GM23338 (cell line): ENCODE measurements around the gene SAAL1. TPM values are rescaled to one million over a fixed set of nuclear protein-coding genes. Genes with fewer than 3 reads are reported as not detected.

ENCODE experiments used
- ATAC-seq: fragments of 200-7000 bp; cut with Tn5 transposase; 3 replicates; pipeline ENCODE4 v1.9.1; 2020
- DNase-seq: peaks from one replicate; pipeline ENCODE4 v3.0.0-alpha.2; 2015; ENCODE audit warnings: low spot score
- H2AFZ ChIP-seq: fragments of 200-600 bp; sonication (generic); 2 replicates; pipeline ENCODE4 v1.8.0; 2016; ENCODE audit warnings: antibody characterized with exemption, mild to moderate bottlenecking, moderate library complexity
- H3F3A ChIP-seq: fragments of 200-600 bp; sonication (generic); replicated peaks from 2 replicates; pipeline ENCODE4 v1.8.0; 2017; ENCODE audit warnings: antibody characterized with exemption, mixed run types, low read depth
- H3K27ac ChIP-seq: fragments of 200-600 bp; sonication (generic); 2 replicates; pipeline ENCODE4 v1.6.1; 2016; ENCODE audit warnings: low read depth
- H3K27me3 ChIP-seq: fragments of 200-600 bp; sonication (generic); 2 replicates; pipeline ENCODE4 v1.8.0; 2016; ENCODE audit warnings: mild to moderate bottlenecking, mixed run types, moderate library complexity; ENCODE audit not compliant: insufficient read depth
- H3K36me3 ChIP-seq: fragments of 200-600 bp; sonication (generic); 2 replicates; pipeline ENCODE4 v1.8.0; 2016; ENCODE audit warnings: mild to moderate bottlenecking; ENCODE audit not compliant: insufficient read depth
- H3K4me1 ChIP-seq: fragments of 200-600 bp; sonication (generic); 2 replicates; pipeline ENCODE4 v1.8.0; 2016; ENCODE audit warnings: mild to moderate bottlenecking, moderate library complexity; ENCODE audit not compliant: insufficient read depth
- H3K4me2 ChIP-seq: fragments of 200-600 bp; sonication (generic); 2 replicates; pipeline ENCODE4 v1.7.1; 2017; ENCODE audit warnings: mixed run types
- H3K4me3 ChIP-seq: fragments of 200-600 bp; sonication (generic); 2 replicates; pipeline ENCODE4 v1.6.1; 2016; ENCODE audit warnings: mixed run types
- H3K79me2 ChIP-seq: fragments of 200-600 bp; sonication (generic); replicated peaks from 2 replicates; pipeline ENCODE4 v1.8.0; 2017; ENCODE audit warnings: mild to moderate bottlenecking; ENCODE audit not compliant: insufficient read depth
- H3K9me2 ChIP-seq: fragments of 200-600 bp; sonication (generic); 2 replicates; pipeline ENCODE4 v1.8.0; 2017; ENCODE audit not compliant: insufficient read depth
- H4K20me1 ChIP-seq: fragments of 200-600 bp; sonication (generic); replicated peaks from 2 replicates; pipeline ENCODE4 v1.8.0; 2017; ENCODE audit warnings: mild to moderate bottlenecking; ENCODE audit not compliant: insufficient read depth
- H3K27ac Mint-ChIP-seq: 2 replicates; pipeline ENCODE4 v1.8.0; 2020; ENCODE audit warnings: inconsistent platforms, mild to moderate bottlenecking, moderate library complexity, mixed read lengths
- H3K27me3 Mint-ChIP-seq: 3 replicates; pipeline ENCODE4 v1.8.0; 2022; ENCODE audit warnings: low read depth, mild to moderate bottlenecking, moderate library complexity, mixed read lengths, inconsistent platforms; ENCODE audit not compliant: insufficient read depth, poor library complexity
- H3K36me3 Mint-ChIP-seq: 3 replicates; pipeline ENCODE4 v1.8.0; 2021; ENCODE audit warnings: low read depth, mild to moderate bottlenecking, inconsistent platforms, moderate library complexity, mixed read lengths
- H3K4me1 Mint-ChIP-seq: 3 replicates; pipeline ENCODE4 v1.8.0; 2020; ENCODE audit warnings: mild to moderate bottlenecking, inconsistent platforms, mixed read lengths
- H3K4me3 Mint-ChIP-seq: 3 replicates; pipeline ENCODE4 v1.8.0; 2021; ENCODE audit warnings: moderate library complexity, mild to moderate bottlenecking, inconsistent platforms, mixed read lengths
- H3K9me3 Mint-ChIP-seq: 3 replicates; pipeline ENCODE4 v1.8.0; 2020; ENCODE audit warnings: moderate library complexity, mild to moderate bottlenecking, inconsistent platforms, mixed read lengths
- CREB1 ChIP-seq: fragments of 250-450 bp; sonication (Bioruptor Pico); IDR thresholded peaks from 2 replicates; pipeline ENCODE4 v1.5.0; 2020; ENCODE audit warnings: low read depth, mild to moderate bottlenecking, moderate library complexity
- EZH2 ChIP-seq: fragments of 200-600 bp; sonication (generic); IDR thresholded peaks from one replicate; pipeline ENCODE4 v1.8.0; 2017; ENCODE audit warnings: antibody characterized with exemption, mild to moderate bottlenecking, low read depth; ENCODE audit not compliant: unreplicated experiment
- EZH2phosphoT487 ChIP-seq: fragments of 200-600 bp; sonication (generic); IDR thresholded peaks from one replicate; pipeline ENCODE4 v1.8.1; 2018; ENCODE audit warnings: antibody characterized with exemption; ENCODE audit not compliant: unreplicated experiment
- JUNB ChIP-seq: IDR thresholded peaks from one replicate; pipeline ENCODE4 v1.6.1; 2016; ENCODE audit warnings: antibody characterized with exemption; ENCODE audit not compliant: unreplicated experiment
- NANOG ChIP-seq: IDR thresholded peaks from 2 replicates; pipeline ENCODE4 v1.6.1; 2016; ENCODE audit warnings: antibody characterized with exemption, borderline replicate concordance
- POLR2AphosphoS5 ChIP-seq: IDR thresholded peaks from 2 replicates; pipeline ENCODE4 v1.6.1; 2016; ENCODE audit warnings: antibody characterized with exemption, low read depth
- STAT1 ChIP-seq: IDR thresholded peaks from one replicate; pipeline ENCODE4 v1.6.1; 2016; ENCODE audit warnings: antibody characterized with exemption; ENCODE audit not compliant: unreplicated experiment
- ZNF114 ChIP-seq: fragments of 250-450 bp; sonication (Bioruptor Pico); IDR thresholded peaks from 2 replicates; pipeline ENCODE4 v1.5.0; 2020; ENCODE audit warnings: mild to moderate bottlenecking, moderate library complexity
- ZNF331 ChIP-seq: fragments of 250-450 bp; sonication (Bioruptor Pico); IDR thresholded peaks from 2 replicates; pipeline ENCODE4 v1.5.0; 2020; ENCODE audit warnings: low read depth, mild to moderate bottlenecking, moderate library complexity
- polyA plus RNA-seq: library from polyadenylated mRNA; unstranded; fragments of >200 nt; fragmentation: Nextera tagmentation; extraction: Ambion mirVana; gene quantifications from 2 replicates; pipeline ENCODE4 v1.2.1, GENCODE V29; 2016
- total RNA-seq: library from RNA; depleted of rRNA; stranded (reverse); fragments of >200 nt; shearing (Covaris generic); gene quantifications from 2 replicates; pipeline ENCODE4 v1.2.3, GENCODE V29; 2014
- TF ChIP-seq, protein P1 (sequence below), 2 experiments: fragments of 200-600 bp in 1 of 2; sonication (generic) in 1 of 2; conservative IDR thresholded peaks; 2 replicates each; pipeline versions ENCODE4 v1.5.1 to v1.6.1; 2016 to 2017; ENCODE audit warnings: antibody characterized with exemption in 2 of 2, low read depth in 2 of 2, mild to moderate bottlenecking in 2 of 2, moderate library complexity in 1 of 2
- TF ChIP-seq, protein P2 (sequence below): IDR thresholded peaks from one replicate; pipeline ENCODE4 v1.6.1; 2018; ENCODE audit warnings: antibody characterized with exemption; ENCODE audit not compliant: unreplicated experiment
- TF ChIP-seq, protein P3 (sequence below): IDR thresholded peaks from 2 replicates; pipeline ENCODE4 v1.6.1; 2016; ENCODE audit warnings: antibody characterized with exemption

SAAL1 gene
- total and polyA plus RNA-seq, 2 experiments from 2014 or later: 45.9 to 61.0 TPM

DNA sequence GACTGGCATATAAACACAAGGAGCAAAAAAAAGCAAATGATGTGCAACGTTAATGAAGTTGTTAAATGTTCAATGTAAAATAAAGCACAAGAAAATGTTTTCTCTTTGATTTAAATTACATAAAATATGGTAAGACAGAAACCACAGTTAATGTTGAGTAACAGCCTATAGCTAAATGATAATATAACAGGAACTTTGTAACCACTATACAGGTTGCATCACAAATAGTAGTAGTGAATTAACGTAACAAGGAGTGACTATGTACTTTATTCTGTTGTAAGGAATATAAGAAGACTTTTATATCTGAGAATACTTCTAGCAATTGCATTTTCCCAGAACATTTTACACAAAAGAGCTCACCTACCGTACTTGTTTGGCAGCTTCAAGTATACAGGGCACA, 16.9 kb downstream of the SAAL1 start:
- peaks cover 24% of the 10 kb centered on the region for H3K36me3 ChIP-seq
- H3K4me1 Mint-ChIP-seq: peaks cover 5% of the 10 kb centered on the region; the same call in 2 of the 3 replicates
- H3K4me3 ChIP-seq: no peak overlapping the region
- no peaks in the 10 kb centered on the region; the same call in 1 of the 2 replicates for H3K79me2 ChIP-seq
- TF ChIP-seq POLR2AphosphoS5 (no peak), ZNF331 (CRISPR knock-in tag) (no peak), CREB1 (CRISPR knock-in tag) (no peak), JUNB (no peak), EZH2phosphoT487 (no peak), ZNF114 (no peak), EZH2 (no peak)
- TF ChIP-seq, protein P1, sequence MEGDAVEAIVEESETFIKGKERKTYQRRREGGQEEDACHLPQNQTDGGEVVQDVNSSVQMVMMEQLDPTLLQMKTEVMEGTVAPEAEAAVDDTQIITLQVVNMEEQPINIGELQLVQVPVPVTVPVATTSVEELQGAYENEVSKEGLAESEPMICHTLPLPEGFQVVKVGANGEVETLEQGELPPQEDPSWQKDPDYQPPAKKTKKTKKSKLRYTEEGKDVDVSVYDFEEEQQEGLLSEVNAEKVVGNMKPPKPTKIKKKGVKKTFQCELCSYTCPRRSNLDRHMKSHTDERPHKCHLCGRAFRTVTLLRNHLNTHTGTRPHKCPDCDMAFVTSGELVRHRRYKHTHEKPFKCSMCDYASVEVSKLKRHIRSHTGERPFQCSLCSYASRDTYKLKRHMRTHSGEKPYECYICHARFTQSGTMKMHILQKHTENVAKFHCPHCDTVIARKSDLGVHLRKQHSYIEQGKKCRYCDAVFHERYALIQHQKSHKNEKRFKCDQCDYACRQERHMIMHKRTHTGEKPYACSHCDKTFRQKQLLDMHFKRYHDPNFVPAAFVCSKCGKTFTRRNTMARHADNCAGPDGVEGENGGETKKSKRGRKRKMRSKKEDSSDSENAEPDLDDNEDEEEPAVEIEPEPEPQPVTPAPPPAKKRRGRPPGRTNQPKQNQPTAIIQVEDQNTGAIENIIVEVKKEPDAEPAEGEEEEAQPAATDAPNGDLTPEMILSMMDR (conservative IDR thresholded peaks at IDR 0.05; ENCODE audit: low read depth in 2 of 2): no peak
- H3K4me1 ChIP-seq: no peaks in the 10 kb centered on the region
- H3K9me2 ChIP-seq: no peaks in the 10 kb centered on the region
- ATAC-seq (no peak), DNase-seq (no peak)
- 0 out of 2 replicates have a peak, but pooled peaks cover 5% of the 10 kb centered on the region for H4K20me1 ChIP-seq
- H3K4me3 Mint-ChIP-seq: no peak overlapping the region
- H3K36me3 Mint-ChIP-seq: peaks cover 75% of the 10 kb centered on the region
- H3K27me3 ChIP-seq: no peaks in the 10 kb centered on the region
- H2AFZ ChIP-seq: no peak overlapping the region
- no peaks in the 10 kb centered on the region for H3F3A ChIP-seq
- no peaks in the 10 kb centered on the region for H3K9me3 Mint-ChIP-seq
- H3K4me2 ChIP-seq: no peak overlapping the region
- no peak overlapping the region for H3K27ac ChIP-seq
- 0 out of 2 replicates have a peak overlapping the region, but pooled peaks have one; percentile 6 for H3K27ac Mint-ChIP-seq
- no peaks in the 10 kb centered on the region for H3K27me3 Mint-ChIP-seq

DNA sequence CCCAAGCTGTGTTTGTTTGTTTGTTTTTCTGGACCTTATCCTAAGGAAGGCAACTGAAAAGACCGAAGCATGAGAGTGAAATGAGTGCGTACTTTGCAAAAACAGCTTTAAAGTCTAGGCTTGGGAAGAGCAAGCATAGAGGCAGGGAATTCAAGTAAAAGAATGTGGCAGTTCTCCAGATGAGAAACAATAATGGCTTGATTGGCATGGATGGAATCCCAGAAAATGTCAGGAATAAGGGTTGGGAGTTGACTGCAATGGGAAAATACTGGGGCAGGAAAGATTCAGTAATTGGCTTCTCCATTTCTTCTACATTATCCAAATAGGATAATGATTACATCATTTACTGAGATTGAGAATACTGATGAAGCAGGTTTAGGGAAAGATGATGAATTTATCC, 17.5 kb downstream of the SAAL1 start:
- Histone ChIP-seq H4K20me1 (0 out of 2 replicates have a peak, but pooled peaks cover 5% of the 10 kb centered on the region), H3K4me3 (no peak overlapping the region), H3F3A (no peaks in the 10 kb centered on the region), H3K27ac (no peak overlapping the region), H3K36me3 (peaks cover 18% of the 10 kb centered on the region), H3K27me3 (no peaks in the 10 kb centered on the region), H3K4me1 (no peaks in the 10 kb centered on the region), H3K9me2 (no peaks in the 10 kb centered on the region), H2AFZ (no peak overlapping the region), H3K4me2 (no peak overlapping the region), H3K79me2 (no peaks in the 10 kb centered on the region)
- peaks cover 5% of the 10 kb centered on the region; the same call in 2 of the 3 replicates for H3K4me1 Mint-ChIP-seq
- no peak for ATAC-seq
- no peaks in the 10 kb centered on the region for H3K27me3 Mint-ChIP-seq
- no peak overlapping the region for H3K27ac Mint-ChIP-seq
- H3K9me3 Mint-ChIP-seq: no peaks in the 10 kb centered on the region
- no peak overlapping the region for H3K4me3 Mint-ChIP-seq
- peaks cover 73% of the 10 kb centered on the region for H3K36me3 Mint-ChIP-seq
- no peak for DNase-seq
- TF ChIP-seq NANOG (no peak), STAT1 (no peak), CREB1 (CRISPR knock-in tag) (no peak), EZH2phosphoT487 (no peak), ZNF114 (no peak), EZH2 (no peak), ZNF331 (CRISPR knock-in tag) (no peak), POLR2AphosphoS5 (no peak), JUNB (no peak)
- TF ChIP-seq, protein P2, sequence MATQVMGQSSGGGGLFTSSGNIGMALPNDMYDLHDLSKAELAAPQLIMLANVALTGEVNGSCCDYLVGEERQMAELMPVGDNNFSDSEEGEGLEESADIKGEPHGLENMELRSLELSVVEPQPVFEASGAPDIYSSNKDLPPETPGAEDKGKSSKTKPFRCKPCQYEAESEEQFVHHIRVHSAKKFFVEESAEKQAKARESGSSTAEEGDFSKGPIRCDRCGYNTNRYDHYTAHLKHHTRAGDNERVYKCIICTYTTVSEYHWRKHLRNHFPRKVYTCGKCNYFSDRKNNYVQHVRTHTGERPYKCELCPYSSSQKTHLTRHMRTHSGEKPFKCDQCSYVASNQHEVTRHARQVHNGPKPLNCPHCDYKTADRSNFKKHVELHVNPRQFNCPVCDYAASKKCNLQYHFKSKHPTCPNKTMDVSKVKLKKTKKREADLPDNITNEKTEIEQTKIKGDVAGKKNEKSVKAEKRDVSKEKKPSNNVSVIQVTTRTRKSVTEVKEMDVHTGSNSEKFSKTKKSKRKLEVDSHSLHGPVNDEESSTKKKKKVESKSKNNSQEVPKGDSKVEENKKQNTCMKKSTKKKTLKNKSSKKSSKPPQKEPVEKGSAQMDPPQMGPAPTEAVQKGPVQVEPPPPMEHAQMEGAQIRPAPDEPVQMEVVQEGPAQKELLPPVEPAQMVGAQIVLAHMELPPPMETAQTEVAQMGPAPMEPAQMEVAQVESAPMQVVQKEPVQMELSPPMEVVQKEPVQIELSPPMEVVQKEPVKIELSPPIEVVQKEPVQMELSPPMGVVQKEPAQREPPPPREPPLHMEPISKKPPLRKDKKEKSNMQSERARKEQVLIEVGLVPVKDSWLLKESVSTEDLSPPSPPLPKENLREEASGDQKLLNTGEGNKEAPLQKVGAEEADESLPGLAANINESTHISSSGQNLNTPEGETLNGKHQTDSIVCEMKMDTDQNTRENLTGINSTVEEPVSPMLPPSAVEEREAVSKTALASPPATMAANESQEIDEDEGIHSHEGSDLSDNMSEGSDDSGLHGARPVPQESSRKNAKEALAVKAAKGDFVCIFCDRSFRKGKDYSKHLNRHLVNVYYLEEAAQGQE: no peak
- TF ChIP-seq, protein P3, sequence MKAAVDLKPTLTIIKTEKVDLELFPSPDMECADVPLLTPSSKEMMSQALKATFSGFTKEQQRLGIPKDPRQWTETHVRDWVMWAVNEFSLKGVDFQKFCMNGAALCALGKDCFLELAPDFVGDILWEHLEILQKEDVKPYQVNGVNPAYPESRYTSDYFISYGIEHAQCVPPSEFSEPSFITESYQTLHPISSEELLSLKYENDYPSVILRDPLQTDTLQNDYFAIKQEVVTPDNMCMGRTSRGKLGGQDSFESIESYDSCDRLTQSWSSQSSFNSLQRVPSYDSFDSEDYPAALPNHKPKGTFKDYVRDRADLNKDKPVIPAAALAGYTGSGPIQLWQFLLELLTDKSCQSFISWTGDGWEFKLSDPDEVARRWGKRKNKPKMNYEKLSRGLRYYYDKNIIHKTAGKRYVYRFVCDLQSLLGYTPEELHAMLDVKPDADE: no peak
- TF ChIP-seq, protein P1 (conservative IDR thresholded peaks at IDR 0.05; ENCODE audit: low read depth in 2 of 2): no peak
